Activated CD4-positive, alpha-beta T cell treated with anti-CD3 and anti-CD28 coated beads, Interleukin-2, amount 50 U/mL, for 1 hour (primary cell): Measurements from ENCODE around the gene CYP21A2.
A peak's percentile ranks its signal among the peaks of the same experiment; 100 is the strongest.

Experiments
- DNase-seq: peaks from one replicate; pipeline ENCODE4 v3.0.0-alpha.2; 2020

CYP21A2 gene

GRCh38 chr6:32084780-32085179 lies 46.6 kb downstream of the CYP21A2 start:
- DNase-seq: no peak

DNA sequence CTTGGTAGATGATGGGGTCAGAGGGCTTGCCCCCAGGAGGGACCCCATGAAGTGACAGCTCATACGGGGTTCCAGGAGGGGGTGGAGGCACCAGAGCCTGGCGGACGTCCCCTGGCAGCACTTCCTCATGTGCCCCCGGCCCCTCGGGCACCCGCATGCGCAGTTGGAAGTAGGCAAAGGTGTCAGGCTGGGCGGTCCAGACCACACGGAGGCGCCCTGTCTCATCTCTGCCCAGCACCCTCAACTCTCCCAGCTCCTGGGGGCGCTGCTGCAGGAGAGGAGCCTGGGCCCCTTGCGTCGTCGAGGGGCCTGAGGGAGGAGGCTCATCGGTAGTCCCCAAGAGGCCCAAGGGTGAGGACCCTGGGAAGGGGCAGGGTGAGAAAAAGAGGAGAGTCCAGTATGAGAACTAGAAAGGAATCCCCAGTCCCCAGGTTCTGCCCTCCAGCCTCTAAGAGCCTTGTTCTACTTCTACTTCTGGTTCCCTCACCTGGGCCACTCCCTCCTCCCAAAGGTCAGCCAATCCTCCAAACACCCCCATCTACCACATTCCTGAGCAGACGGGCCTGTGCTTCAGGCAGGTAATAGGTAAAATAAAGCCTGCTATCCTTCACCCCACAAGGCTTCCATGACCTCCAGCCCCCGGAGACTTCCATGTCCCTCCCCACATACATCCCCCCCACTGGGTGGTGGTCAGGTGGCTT lies 47.7 kb downstream of the CYP21A2 start:
- DNase-seq: no peak

DNA sequence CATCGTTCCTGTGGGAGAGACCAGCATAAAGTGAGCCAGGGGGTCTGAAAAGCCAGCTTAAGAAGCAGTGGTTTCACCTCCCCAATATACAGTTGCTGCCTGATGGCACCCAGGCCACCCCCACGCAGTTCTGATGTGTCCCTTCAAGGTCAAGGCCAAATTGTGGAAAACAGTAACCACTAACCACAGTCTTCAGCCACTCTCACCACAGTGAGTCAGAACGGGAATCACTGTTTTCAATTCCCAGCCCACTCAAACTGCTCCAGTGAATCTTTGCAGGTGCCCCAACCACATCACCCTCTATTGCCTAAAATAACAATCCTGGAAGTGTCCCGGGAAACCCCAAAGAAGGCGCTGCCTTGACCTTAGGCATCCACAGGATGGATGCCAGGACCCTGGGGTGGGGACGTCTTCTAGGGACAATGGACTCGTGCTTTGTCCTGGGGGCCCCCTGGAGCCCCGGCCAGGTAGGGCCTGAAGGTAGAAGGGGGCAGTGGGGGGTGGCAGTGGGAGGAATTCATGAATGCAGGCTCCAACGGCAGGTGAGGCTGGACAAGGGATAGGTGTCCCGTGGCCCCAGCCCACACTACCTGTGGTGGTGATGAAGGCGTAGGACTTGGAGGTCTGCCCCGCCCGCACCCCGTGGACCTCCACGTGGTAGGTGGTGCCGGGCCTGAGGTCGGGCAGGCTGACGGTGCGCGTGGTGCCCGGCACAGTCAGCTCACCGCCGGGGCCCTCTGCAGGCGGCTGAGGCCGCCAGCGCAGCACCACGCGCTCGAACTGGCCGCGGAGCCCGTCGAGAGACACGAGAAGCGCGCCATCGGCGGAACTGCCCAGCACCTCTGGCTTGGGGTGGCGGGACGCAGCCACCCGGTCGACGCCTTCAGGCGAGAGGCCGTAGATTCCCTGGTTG lies 48.7 kb downstream of the CYP21A2 start:
- no peak for DNase-seq

DNA sequence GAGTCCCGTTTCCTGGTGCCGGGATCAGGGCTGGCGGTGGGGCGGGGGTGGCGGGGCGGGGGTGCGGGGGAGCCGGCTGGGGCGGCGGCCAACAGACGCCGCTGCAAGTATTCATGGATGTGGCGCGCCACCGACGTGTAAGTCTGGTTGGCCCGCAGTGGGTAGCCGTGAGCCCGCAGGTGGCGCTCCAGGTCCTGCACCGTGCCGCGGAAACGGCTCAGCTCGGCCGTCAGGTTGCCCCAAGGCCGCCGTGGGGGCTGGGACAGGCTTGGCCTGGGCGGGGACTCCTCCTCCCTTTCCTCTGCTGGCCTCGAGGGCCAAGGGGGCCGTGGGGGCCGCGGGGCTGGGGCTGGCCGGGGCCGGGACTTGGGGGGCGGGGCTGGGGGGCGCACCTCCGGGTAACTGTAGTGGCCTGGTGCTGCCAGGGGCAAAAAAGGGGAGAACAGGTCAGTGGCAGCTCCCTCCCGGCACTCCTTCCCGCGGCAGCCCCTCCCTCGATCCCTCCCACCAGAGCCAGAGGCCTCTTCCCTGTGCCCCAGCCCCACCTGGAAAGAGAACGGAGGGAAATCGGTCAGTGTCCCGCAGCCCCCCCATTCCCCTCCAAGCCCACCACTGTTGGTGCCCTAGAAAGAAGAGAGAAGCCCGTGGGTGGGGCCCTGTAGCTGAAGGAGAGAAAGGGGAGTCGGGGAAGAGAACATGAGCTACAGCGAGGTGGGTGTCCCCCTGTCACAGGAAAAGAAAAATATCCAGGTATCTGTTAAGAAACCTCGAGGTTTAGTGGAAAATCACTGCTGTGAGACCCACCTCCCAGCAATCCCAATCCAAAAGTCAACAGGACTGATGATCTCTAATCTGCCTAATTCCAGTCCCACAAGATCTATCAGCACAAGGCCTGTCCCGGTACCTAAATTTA lies 49.6 kb downstream of the CYP21A2 start:
- peak; percentile 68 for DNase-seq

DNA sequence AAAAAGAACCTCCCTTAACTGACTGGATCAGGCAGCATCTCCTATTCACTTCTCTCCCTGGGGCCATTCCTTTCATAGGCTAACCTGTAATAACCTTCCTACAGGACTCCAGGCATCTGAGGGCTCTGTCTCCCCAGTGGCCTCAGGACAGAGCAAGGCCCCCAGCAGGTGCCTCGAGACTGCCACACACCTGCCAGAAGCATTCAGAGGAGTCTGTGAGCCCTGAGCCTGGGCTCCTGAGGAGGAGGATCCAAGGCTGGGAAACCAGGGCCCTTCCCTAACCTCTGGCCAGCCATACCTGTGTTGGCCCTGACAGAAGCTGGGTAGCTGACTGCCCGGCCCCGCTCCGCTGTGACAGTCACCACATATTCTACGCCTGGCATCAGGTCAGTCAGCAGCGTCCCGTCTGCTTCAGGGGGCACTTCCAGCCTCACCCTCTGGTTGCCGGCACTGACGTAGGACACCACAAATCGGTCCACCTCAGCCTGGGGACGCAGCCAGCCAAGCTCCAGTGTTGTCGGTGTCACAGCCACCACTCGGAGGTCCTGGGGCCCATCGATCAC lies 50.4 kb downstream of the CYP21A2 start:
- DNase-seq: no peak

DNA sequence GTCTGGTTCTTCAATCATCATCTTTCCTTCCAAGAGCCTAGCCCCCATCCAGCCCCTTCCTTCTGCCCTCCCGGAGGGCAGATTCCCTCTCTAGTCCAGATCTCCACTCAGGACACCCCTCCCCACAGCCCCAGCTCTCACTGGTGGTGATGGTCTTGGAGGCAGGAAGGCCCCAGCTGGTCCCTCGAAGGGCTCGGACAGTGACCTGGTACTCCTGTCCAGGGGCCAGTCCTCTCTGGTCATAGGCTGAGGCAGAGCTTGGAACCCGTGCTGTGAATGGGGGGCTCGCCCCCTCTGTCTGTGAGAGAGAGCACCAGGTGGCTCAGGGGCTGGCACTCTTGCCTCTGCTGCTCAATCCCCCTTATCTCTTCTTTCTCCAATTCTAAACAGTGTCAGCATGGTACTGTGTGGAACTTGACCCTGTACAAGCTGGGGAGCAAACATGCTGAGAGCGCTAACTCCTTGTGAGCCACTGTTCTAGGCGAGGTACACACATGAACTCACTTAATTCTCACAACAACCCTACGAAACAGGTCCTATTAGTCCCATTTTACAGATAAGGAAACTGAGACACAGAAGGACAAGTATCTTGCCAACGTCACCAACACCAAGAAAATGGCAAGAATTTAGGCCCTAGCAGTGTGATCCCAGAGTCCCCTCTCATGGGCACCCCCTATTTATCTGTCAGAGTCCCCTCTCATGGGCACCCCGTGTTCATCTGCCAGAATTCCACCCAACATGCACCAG lies 51.0 kb downstream of the CYP21A2 start:
- DNase-seq: no peak
